ENCODE measurements around the gene ELOVL3. TPM values are rescaled to one million over a fixed set of nuclear protein-coding genes. Genes with fewer than 3 reads are reported as not detected.

The ELOVL3 gene, protein sequence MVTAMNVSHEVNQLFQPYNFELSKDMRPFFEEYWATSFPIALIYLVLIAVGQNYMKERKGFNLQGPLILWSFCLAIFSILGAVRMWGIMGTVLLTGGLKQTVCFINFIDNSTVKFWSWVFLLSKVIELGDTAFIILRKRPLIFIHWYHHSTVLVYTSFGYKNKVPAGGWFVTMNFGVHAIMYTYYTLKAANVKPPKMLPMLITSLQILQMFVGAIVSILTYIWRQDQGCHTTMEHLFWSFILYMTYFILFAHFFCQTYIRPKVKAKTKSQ
- total RNA-seq: not detected in 2 replicates

GRCh38 chr10:102225646-102226541 lies at the start of gene ELOVL3:
Gene ELOVL3, plus strand, starts transcription at chr10:102226299. Its CDS starts 250 bp downstream, at chr10:102226549.

DNA sequence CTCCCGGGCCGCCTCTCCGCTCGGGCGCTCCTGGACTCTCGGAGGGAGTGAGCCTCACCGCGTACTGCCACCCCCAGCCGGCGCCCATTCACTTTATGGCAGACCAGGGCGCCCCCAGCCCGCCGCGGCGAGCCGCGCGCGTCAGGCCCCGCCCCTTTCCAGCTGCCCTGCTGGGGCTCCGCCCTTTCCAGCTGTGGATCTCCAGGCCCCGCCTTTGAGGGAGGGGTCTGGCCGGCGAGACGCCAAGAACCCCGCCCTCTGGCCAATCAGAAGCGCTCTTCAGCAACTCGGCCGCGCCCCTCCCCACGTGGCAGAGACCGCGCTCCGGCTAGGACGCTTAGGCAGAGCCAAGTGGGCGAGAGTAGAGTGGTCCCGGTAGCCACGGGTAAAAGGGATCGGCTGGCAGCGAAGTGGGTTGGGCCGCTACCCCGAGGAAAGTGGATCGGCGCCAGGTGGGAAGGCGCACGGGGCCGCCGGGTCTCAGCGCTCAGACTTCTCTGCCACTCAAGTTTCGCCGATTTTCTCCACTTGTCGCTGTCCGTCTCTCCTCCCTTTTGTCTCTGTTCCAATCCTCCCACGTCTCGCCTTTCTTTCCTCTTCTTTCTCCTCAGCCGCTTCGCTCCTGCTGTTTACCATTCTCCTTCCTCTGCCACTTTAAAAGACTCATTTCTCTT lies 15.5 kb downstream of the ELOVL3 start, which contains the start of gene PITX3:
TSS of gene PITX3 (minus strand) at position 69 of the 674 bp plus-strand sequence. CDS start 9,432 bp downstream, outside the sequence.

GRCh38 chr10:102245082-102245931 lies 19.2 kb downstream of the ELOVL3 start, which contains the start of gene GBF1:
Gene GBF1, plus strand, starts transcription at chr10:102245532. Its CDS starts 13,407 bp downstream, at chr10:102258939.

Other genes starting within 250 kb of the ELOVL3 start
- gene ARMH3, start 170.1 kb upstream of the ELOVL3 start, total RNA-seq: 5.8 and 10.3 TPM in 2 replicates
- gene HPS6, start 160.9 kb upstream of the ELOVL3 start, total RNA-seq: 35.4 and 36.6 TPM in 2 replicates
- 24.0 and 25.5 TPM in 2 replicates for gene LDB1, start 105.9 kb upstream of the ELOVL3 start, total RNA-seq
- gene PPRC1, start 93.3 kb upstream of the ELOVL3 start, total RNA-seq: 10.0 and 12.0 TPM in 2 replicates
- 42.9 and 51.5 TPM in 2 replicates for gene NOLC1, start 73.9 kb upstream of the ELOVL3 start, total RNA-seq
- gene PITX3, start 15.2 kb downstream of the ELOVL3 start, total RNA-seq: not detected in 2 replicates
- 13.3 and 13.8 TPM in 2 replicates for gene GBF1, start 19.2 kb downstream of the ELOVL3 start, total RNA-seq
- 10.4 and 16.7 TPM in 2 replicates for gene NFKB2, start 169.4 kb downstream of the ELOVL3 start, total RNA-seq
- under 0.01 and 0.46 TPM in 2 replicates for gene PSD, start 192.5 kb downstream of the ELOVL3 start, total RNA-seq
- gene FBXL15, start 194.5 kb downstream of the ELOVL3 start, total RNA-seq: 8.7 and 10.7 TPM in 2 replicates
- 70.5 and 73.1 TPM in 2 replicates for gene CUEDC2, start 206.3 kb downstream of the ELOVL3 start, total RNA-seq
- not detected in 2 replicates for gene C10orf95, start 225.2 kb downstream of the ELOVL3 start, total RNA-seq